K562 (cell line): ENCODE measurements around the gene DEDD.

Experiments
- BRCA1 ChIP-seq, 2 experiments: fragments of 450-650 bp in 1 of 2; sonication (generic) in 1 of 2; formaldehyde crosslinking in 1 of 2; IDR thresholded peaks; 2 replicates each; pipeline versions ENCODE4 v1.5.0 to v1.6.1; 2017 to 2020; ENCODE audit warnings: mild to moderate bottlenecking in 1 of 2, missing genetic modification reagents in 1 of 2
- NCOR1 ChIP-seq: fragments of 450-650 bp; IDR thresholded peaks from 2 replicates; pipeline ENCODE4 v1.6.1; 2016; ENCODE audit warnings: mild to moderate bottlenecking, moderate library complexity
- RBM14 ChIP-seq: fragments of 200-400 bp; formaldehyde crosslinking; IDR thresholded peaks from 2 replicates; pipeline ENCODE4 v1.6.1; 2018; ENCODE audit warnings: low read depth, mild to moderate bottlenecking, low read length, moderate library complexity, borderline replicate concordance; ENCODE audit not compliant: insufficient read depth
- TF ChIP-seq, protein P1 (sequence below): fragments of 450-650 bp; formaldehyde crosslinking; IDR thresholded peaks from 2 replicates; pipeline ENCODE4 v1.4.0; 2022; ENCODE audit warnings: missing genetic modification characterization

DNA sequence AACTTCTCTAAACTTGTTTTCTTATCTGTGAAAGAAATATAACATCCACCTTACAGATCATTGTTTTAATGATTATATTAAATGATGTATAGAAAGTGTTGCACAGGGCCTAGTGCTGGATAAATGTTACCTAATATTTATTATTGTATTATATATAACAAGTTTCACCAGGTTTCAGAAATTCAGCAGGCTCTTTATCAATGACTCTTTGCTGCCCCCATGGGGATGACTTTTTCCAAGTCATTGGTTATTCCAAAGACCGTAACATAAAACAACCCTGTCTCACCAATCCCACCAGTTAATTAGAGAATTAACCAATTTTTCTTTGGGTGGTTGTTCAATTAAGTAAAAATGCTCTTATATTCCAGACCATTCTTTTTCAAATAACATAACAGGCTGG is 7.3 kb upstream of the DEDD start:
- TF ChIP-seq RBM14 (no peak), BRCA1 (IDR thresholded peaks at IDR 0.05) (no peak), BRCA1 (CRISPR knock-in tag; IDR thresholded peaks at IDR 0.05) (no peak), NCOR1 (no peak)
- TF ChIP-seq, protein P1, sequence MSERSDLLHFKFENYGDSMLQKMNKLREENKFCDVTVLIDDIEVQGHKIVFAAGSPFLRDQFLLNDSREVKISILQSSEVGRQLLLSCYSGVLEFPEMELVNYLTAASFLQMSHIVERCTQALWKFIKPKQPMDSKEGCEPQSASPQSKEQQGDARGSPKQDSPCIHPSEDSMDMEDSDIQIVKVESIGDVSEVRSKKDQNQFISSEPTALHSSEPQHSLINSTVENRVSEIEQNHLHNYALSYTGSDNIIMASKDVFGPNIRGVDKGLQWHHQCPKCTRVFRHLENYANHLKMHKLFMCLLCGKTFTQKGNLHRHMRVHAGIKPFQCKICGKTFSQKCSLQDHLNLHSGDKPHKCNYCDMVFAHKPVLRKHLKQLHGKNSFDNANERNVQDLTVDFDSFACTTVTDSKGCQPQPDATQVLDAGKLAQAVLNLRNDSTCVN (CRISPR knock-in tag): no peak
